ENCODE results near the gene TCF19. TPM values are rescaled to one million over a fixed set of nuclear protein-coding genes. Genes with fewer than 3 reads are reported as not detected.
A peak's percentile ranks its signal among the peaks of the same experiment; 100 is the strongest.

TCF19 gene
- total RNA-seq, 1 donor from 2014 or later = 0.45 TPM

- DNase-seq (ENCODE audit: low spot score) = no peak
Observed at GRCh38 chr6:31126396-31127175, 31.8 kb upstream of the TCF19 start.

GRCh38 chr6:31128093-31128676 lies 30.2 kb upstream of the TCF19 start:
- ATAC-seq = peak; percentile 94
- peak; percentile 62 for DNase-seq (ENCODE audit: low spot score)

More at GRCh38 chr6:31126396-31127175, 31.8 kb upstream of the TCF19 start:
- ATAC-seq = no peak

DNA sequence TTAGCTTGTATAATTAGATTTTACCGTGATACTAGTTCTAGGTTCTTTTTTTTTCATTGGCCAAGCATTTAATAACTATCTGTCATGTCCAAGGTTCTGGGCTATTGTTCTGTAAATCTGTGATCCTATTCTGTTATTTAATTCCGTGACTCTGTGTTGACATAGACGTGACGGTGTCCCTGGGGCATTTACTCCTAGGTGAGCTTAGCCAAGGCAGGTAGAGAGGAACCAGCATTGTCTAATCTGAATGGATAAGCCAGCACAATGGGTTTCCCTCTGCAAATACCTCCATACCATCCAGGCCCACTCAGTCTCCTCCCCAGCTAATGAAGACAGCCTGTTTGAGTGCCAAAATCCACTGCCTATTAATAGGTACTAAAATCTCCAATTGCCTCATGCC lies 29.3 kb upstream of the TCF19 start:
- ATAC-seq = no peak
- DNase-seq (ENCODE audit: low spot score) = no peak

GRCh38 chr6:31130751-31131150 lies 27.6 kb upstream of the TCF19 start:
- DNase-seq (ENCODE audit: low spot score) (no peak), ATAC-seq (no peak)

- ATAC-seq = no peak
Observed at GRCh38 chr6:31131595-31131994, 26.8 kb upstream of the TCF19 start.

GRCh38 chr6:31132806-31133205 lies 25.6 kb upstream of the TCF19 start:
- no peak for DNase-seq (ENCODE audit: low spot score)

More at GRCh38 chr6:31131595-31131994, 26.8 kb upstream of the TCF19 start:
- no peak for DNase-seq (ENCODE audit: low spot score)

GRCh38 chr6:31135710-31136109 lies 22.7 kb upstream of the TCF19 start:
- DNase-seq (ENCODE audit: low spot score) (no peak), ATAC-seq (no peak)

More at GRCh38 chr6:31132806-31133205, 25.6 kb upstream of the TCF19 start:
- no peak for ATAC-seq

DNA sequence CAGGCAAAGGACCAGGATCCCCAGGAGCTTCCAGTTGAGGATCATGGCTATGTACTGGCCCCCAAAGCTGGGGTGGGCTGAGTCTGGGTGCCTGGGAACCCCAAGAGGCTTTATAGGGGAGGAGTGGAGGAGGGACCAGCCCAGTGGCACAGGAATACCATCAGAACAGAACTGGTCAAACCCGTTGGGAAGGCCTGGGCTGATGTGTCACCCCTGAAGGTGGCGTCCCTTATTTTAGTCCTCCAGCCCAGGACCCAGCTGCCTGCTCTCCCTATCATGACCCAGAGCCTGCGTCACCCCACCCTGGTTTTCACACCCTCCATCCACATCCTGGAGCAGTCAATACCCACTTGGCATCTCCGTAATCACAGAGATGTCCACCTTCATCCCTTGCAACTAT lies 19.4 kb upstream of the TCF19 start, which contains the start of gene PSORS1C2:
Gene PSORS1C2 (minus strand): TSS at position 85 of the 400 bp plus-strand sequence. CDS start 40 bp downstream, at position 45.
- no peak for DNase-seq (ENCODE audit: low spot score)
- no peak for ATAC-seq

DNA sequence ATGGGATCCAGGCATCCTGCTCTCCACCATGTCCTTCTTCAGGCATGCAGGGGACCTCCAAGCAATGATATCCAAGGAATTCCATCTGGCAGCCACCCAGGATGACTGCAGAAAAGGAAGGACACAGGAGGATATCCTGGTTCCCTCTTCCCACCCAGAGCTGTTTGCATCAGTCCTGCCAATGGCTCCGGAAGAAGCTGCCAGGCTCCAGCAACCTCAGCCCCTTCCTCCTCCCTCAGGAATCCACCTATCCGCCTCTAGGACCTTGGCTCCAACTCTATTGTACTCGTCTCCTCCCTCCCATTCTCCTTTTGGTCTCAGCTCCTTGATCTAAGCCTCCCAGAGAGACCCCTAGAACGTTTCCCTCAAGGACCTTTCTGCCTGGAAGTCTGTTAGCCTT lies 18.8 kb upstream of the TCF19 start:
- ATAC-seq (no peak), DNase-seq (ENCODE audit: low spot score) (no peak)

GRCh38 chr6:31140643-31141042 lies 17.7 kb upstream of the TCF19 start:
- DNase-seq (ENCODE audit: low spot score) = no peak
- no peak for ATAC-seq

DNA sequence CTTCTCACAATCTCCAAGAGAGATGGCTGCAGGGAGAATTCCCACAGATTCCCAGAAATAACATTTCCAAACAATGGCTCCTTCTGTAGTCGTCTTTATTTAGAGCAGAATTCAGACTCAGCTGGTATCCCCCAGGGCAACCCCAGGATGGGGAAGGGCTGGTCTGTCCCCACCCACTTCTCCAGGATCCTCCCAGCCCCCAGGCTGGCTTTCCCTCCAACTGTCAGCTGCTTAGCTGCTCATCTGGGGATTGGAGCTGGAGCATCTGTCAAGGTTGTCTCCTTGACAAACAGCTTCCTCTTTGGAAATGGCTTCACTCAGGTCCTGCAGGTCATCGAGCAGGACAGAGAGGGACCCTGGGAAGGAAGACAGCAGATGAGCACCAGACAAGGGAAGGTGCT lies 16.0 kb upstream of the TCF19 start:
- no peak for DNase-seq (ENCODE audit: low spot score)
- ATAC-seq = no peak

GRCh38 chr6:31143148-31143547 lies 15.2 kb upstream of the TCF19 start:
- DNase-seq (ENCODE audit: low spot score) (no peak), ATAC-seq (peak; percentile 36)

DNA sequence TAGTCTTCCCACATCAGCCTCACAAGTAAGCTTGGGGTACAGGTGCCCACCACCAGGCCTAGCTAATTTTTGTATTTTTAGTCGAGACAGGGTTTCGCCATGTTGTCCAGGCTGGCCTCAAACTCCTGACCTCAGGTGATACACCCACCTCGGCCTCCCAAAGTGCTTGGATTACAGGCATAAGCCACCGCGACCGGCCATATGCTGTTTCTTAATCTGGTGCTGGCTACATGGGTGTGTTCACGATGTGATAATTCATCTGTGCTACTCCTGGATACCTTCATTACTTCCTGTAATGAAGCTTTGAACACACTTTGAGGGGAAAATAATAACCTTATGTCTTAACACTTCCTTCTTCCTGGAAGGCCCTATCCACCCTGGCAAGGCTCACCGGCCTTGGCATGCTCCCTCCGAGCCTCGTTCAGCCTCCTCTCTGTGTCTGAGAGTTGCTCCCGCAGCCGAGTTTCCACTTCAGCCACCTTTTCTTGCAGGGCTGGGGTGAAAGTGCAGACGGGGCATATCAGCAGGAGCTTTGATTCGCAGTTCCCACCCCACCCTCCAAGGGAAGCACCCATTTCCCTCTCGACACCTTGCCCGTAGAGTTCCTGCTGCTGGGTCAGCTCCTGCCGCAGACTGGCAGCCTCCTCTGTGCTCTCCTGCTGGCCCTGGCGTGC lies 14.0 kb upstream of the TCF19 start:
- no peak for DNase-seq (ENCODE audit: low spot score)
- no peak for ATAC-seq

DNA sequence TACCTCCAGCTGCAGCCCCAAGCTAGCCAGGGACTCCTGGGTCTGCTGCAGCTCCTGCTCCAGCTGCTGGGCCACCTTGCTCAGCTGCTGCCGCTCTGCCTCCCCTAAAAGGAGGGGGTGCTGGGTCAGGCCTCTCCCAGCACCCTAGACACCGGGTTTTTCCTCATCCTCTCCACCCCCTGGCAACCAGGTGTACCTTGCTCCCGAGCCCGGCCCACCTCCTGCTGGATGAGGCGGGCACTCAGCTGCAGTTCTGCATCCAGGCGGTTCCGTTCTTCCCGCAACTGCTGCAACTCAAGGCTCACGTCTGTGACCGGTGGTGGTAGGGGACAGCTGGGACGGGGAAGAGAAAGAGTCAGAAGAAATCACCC lies 13.4 kb upstream of the TCF19 start:
- DNase-seq (ENCODE audit: low spot score) (no peak), ATAC-seq (no peak)

DNA sequence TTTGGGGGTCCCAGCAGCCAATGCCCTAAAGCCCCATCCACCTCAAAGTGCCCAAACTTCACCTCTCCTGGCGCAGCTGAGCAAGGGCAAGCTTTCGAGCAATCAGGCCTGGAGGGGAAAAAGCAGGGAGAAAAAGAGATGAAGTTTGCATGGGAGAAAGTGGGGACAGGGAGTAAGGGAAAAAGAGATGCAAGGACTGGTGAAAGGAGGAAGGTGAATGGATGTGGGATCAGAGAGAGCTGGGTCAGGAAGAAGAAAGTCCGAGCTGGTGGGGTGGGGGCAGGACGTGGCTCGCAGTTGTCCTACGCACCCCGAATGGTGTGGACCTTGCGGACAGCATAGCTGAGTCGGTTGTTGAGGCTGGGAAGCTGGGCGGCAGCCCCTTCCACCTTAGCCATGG lies 13.0 kb upstream of the TCF19 start:
- no peak for DNase-seq (ENCODE audit: low spot score)
- no peak for ATAC-seq

GRCh38 chr6:31149827-31150447 lies 8.5 kb upstream of the TCF19 start:
- peak; percentile 91 for ATAC-seq
- peak; percentile 75 for DNase-seq (ENCODE audit: low spot score)

- DNase-seq (ENCODE audit: low spot score) (no peak), ATAC-seq (no peak)
Observed at GRCh38 chr6:31152781-31153180, 5.6 kb upstream of the TCF19 start.

- no peak for ATAC-seq
- no peak for DNase-seq (ENCODE audit: low spot score)
Observed at GRCh38 chr6:31154436-31154835, 4.0 kb upstream of the TCF19 start.

DNA sequence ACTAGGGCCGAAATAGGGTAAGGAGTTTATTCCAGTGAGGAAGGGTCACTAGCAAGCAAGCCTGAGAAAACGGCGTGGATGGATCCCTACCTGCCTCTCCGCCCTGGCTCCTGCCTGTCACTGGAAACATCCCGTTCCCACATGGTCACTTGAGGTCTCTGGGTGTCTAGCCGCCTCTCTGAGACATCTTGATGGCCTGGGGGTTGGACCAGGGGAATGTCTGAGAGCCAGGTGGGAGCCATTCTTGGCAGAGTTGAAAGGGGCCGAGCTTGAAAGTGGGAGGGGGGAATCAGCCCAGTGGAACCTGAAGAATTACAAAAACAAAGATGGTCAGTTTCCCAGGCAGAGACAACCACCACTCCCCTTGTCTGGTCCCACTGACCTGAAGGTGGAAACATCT lies 1.7 kb upstream of the TCF19 start:
- ATAC-seq (no peak), DNase-seq (ENCODE audit: low spot score) (no peak)

DNA sequence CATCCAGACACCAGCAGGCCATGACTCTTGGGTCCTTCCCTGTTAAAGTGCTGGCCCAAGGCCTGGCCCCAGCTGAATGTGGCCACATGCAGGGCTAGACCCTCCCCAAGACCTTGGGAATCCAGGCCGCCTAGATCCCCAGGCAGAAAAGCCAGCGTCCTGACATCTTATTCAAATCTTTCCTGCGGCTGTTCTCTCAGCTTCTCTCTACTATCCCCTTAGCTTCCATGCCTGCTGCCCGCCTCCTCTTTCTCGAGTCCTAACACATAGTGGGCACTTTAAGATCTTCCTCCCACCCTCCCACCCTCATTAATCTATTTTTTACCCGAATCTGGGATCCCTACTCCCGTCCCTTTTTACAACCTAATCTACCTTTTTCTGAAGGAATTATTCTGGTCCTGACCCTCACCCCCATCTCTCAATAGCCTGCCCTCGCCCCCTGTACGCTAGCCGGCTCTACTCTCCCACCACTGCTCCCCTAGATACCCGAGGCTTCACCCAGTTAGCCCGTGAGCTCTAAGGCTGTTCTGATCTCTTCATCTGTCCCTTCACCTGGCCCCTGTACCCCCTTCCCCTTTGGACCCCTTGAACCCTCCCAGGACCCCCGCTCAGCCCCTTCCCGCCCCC lies 763 bp upstream of the TCF19 start, which contains the start of gene CCHCR1:
Gene CCHCR1 (minus strand): TSS at position 290 of the 627 bp plus-strand sequence. CDS start 202 bp downstream, at position 88.
- ATAC-seq (peak; percentile 38), DNase-seq (ENCODE audit: low spot score) (no peak)
